ENCODE results near the gene EMP2. TPM values are rescaled to one million over a fixed set of nuclear protein-coding genes. Genes with fewer than 3 reads are reported as not detected.
"Not testable (repeated sequence)": the region's sequence is repeated elsewhere in the genome, so short reads cannot be mapped to it uniquely, and the experiment has no call there.

EMP2 gene
- total RNA-seq, 1 donor from 2014 or later: 8.6 TPM

DNA sequence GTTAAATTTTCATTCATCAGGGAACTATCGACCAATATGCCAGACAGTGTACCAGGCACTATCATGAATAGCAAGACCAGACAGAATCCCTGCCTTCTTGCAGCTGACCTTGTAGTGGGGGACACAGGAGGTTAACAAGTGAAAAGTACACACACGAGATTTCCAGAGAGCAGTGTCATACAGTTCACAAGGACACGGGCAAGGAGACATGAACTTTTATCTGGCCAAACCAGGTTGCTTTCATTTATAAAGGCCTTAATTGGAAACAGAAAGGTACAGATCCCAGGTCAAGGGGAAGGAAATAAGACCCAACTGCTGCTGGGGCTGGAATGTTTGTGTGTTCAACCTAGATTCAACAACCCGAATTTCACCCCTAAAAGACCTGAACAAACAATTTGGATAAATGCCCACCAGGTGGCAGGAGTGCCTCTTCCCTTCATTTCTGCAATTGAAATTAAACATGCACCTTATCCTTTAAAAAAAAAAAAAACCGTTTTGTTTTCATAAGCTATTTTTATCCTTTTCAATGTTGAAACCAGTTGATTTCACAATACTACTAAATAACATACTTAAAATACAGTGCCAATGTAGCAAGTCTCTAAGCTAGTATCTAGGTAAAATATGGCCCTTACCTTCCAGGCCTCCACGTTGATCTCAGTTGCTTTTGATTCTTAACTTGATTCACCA is 65.9 kb downstream of the EMP2 start:
- Mint-ChIP-seq H3K27me3 (ENCODE audit: unreplicated experiment) (peaks cover 2% of the 10 kb centered on the region), H3K4me3 (ENCODE audit: unreplicated experiment) (no peak overlapping the region), H3K9me3 (ENCODE audit: unreplicated experiment) (no peaks in the 10 kb centered on the region), H3K27ac (ENCODE audit: unreplicated experiment) (no peak overlapping the region), H3K36me3 (ENCODE audit: low read depth, unreplicated experiment) (no peaks in the 10 kb centered on the region), H3K4me1 (ENCODE audit: unreplicated experiment) (no peaks in the 10 kb centered on the region)
- TF ChIP-seq, protein P1, sequence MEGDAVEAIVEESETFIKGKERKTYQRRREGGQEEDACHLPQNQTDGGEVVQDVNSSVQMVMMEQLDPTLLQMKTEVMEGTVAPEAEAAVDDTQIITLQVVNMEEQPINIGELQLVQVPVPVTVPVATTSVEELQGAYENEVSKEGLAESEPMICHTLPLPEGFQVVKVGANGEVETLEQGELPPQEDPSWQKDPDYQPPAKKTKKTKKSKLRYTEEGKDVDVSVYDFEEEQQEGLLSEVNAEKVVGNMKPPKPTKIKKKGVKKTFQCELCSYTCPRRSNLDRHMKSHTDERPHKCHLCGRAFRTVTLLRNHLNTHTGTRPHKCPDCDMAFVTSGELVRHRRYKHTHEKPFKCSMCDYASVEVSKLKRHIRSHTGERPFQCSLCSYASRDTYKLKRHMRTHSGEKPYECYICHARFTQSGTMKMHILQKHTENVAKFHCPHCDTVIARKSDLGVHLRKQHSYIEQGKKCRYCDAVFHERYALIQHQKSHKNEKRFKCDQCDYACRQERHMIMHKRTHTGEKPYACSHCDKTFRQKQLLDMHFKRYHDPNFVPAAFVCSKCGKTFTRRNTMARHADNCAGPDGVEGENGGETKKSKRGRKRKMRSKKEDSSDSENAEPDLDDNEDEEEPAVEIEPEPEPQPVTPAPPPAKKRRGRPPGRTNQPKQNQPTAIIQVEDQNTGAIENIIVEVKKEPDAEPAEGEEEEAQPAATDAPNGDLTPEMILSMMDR (IDR thresholded peaks at IDR 0.05; ENCODE audit: unreplicated experiment): peak; percentile 79
- peak; percentile 57 for DNase-seq (ENCODE audit: low spot score)

- no peak for DNase-seq (ENCODE audit: low spot score)
- H3K4me3 Mint-ChIP-seq (ENCODE audit: unreplicated experiment): no peak overlapping the region
- no peaks in the 10 kb centered on the region for H3K4me1 Mint-ChIP-seq (ENCODE audit: unreplicated experiment)
- H3K9me3 Mint-ChIP-seq (ENCODE audit: unreplicated experiment): no peaks in the 10 kb centered on the region
- no peaks in the 10 kb centered on the region for H3K36me3 Mint-ChIP-seq (ENCODE audit: low read depth, unreplicated experiment)
- H3K27me3 Mint-ChIP-seq (ENCODE audit: unreplicated experiment): peaks cover 2% of the 10 kb centered on the region
- H3K27ac Mint-ChIP-seq (ENCODE audit: unreplicated experiment): no peak overlapping the region
- TF ChIP-seq, protein P1 (IDR thresholded peaks at IDR 0.05; ENCODE audit: unreplicated experiment): no peak
Observed at GRCh38 chr16:10511829-10512228, 68.6 kb downstream of the EMP2 start.

DNA sequence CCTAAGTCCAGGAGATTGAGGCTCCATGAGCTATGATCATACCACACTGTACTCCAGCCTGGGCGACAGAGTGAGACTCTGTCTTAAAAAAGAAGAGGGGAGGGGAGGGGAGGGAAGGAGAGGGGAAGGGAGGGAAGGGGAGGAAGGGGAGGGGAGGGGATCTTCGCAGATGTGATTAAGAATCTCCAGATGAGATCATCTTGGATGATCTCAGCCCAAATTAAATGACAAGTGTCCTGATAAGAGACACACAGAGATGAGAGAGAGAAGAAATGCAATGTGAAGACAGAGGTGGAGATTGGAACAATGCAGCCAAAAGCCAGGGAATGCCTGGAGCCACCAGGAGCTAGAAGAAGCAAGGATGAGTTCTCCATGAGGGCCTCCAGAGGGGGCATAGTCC is 70.1 kb downstream of the EMP2 start:
- peaks cover 6% of the 10 kb centered on the region for H3K9me3 Mint-ChIP-seq (ENCODE audit: unreplicated experiment)
- no peak overlapping the region for H3K4me3 Mint-ChIP-seq (ENCODE audit: unreplicated experiment)
- H3K27me3 Mint-ChIP-seq (ENCODE audit: unreplicated experiment): no peaks in the 10 kb centered on the region

GRCh38 chr16:10509534-10510025 is 70.8 kb downstream of the EMP2 start:
- Mint-ChIP-seq H3K9me3 (ENCODE audit: unreplicated experiment) (peaks cover 6% of the 10 kb centered on the region), H3K36me3 (ENCODE audit: low read depth, unreplicated experiment) (peaks cover 3% of the 10 kb centered on the region), H3K4me1 (ENCODE audit: unreplicated experiment) (peaks cover 2% of the 10 kb centered on the region), H3K27ac (ENCODE audit: unreplicated experiment) (no peak overlapping the region), H3K27me3 (ENCODE audit: unreplicated experiment) (no peaks in the 10 kb centered on the region), H3K4me3 (ENCODE audit: unreplicated experiment) (no peak overlapping the region)
- TF ChIP-seq, protein P1 (IDR thresholded peaks at IDR 0.05; ENCODE audit: unreplicated experiment): peak; percentile 78
- peak; percentile 71 for DNase-seq (ENCODE audit: low spot score)

More for the DNA sequence above, 70.1 kb downstream of the EMP2 start:
- H3K4me1 Mint-ChIP-seq (ENCODE audit: unreplicated experiment): no peaks in the 10 kb centered on the region
- H3K27ac Mint-ChIP-seq (ENCODE audit: unreplicated experiment): no peak overlapping the region
- no peak for DNase-seq (ENCODE audit: low spot score)
- H3K36me3 Mint-ChIP-seq (ENCODE audit: low read depth, unreplicated experiment): peaks cover 3% of the 10 kb centered on the region
- TF ChIP-seq, protein P1 (IDR thresholded peaks at IDR 0.05; ENCODE audit: unreplicated experiment): no peak

DNA sequence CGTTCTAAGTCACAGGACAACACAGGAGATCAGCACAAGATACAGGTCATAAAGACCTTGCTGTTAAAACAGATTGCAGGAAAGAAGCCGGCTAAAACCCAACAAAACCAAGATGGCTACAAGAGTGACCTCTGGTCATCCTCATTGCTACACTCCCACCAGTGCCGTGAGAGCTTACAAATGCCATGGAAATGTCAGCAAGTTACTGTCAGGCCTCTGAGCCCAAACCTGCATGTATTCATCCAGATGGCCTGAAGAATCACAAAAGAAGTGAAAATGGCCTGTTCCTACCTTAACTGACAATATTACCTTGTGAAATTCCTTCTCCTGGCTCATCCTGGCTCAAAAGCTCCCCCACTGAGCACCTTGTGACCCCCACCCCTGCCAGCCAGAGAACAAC is 75.1 kb downstream of the EMP2 start:
- not testable (repeated sequence) for H3K4me3 Mint-ChIP-seq (ENCODE audit: unreplicated experiment); H3K27ac Mint-ChIP-seq (ENCODE audit: unreplicated experiment); H3K27me3 Mint-ChIP-seq (ENCODE audit: unreplicated experiment); H3K9me3 Mint-ChIP-seq (ENCODE audit: unreplicated experiment); H3K36me3 Mint-ChIP-seq (ENCODE audit: low read depth, unreplicated experiment); DNase-seq (ENCODE audit: low spot score); H3K4me1 Mint-ChIP-seq (ENCODE audit: unreplicated experiment)

All from endothelial cell (in vitro differentiated cells).